GM10266 (cell line): ENCODE data around the gene RPL28.
"Not testable (repeated sequence)": the region's sequence is repeated elsewhere in the genome, so short reads cannot be mapped to it uniquely, and the experiment has no call there.

Experiments
- DNase-seq: peaks from one replicate; pipeline ENCODE4 v3.0.0; 2012; ENCODE audit errors: extremely low spot score
- TF ChIP-seq, protein P1 (sequence below): IDR thresholded peaks from 2 replicates; pipeline ENCODE4 v1.5.1; 2012; ENCODE audit warnings: mild to moderate bottlenecking, low read depth; ENCODE audit not compliant: control insufficient read depth, insufficient read depth; ENCODE audit errors: missing control alignments

RPL28 gene

DNA sequence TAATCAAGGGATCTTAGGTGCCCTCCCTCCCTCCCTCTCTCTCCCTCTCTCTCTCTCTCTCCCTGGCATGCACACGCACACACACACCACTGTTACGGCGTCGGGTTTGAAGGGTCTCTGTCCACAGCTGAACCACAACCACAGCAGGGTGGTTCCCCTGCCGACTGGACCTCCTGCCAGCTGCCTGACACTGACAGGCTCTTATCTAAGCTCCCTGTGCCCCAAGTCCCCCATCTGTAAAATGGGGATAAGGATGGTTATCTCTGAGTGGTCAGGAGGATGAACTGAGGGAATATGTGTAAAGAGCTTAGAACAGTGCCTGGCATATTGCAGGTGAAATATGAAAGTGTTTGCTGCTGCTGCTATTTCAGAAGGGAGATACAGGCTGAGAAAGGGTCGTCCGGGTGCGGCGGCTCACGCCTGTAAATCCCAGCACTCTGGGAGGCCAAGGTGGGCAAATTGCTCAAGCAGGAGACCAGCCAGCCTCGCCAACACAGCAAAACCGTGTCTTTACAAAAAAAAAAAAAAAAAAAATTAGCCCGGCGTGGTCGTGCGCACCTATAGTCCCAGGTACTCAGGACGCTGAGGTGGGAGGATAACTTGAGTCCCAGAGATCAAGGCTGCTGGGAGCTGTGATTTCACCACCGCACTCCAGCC is 58.2 kb downstream of the RPL28 start:
- TF ChIP-seq, protein P1, sequence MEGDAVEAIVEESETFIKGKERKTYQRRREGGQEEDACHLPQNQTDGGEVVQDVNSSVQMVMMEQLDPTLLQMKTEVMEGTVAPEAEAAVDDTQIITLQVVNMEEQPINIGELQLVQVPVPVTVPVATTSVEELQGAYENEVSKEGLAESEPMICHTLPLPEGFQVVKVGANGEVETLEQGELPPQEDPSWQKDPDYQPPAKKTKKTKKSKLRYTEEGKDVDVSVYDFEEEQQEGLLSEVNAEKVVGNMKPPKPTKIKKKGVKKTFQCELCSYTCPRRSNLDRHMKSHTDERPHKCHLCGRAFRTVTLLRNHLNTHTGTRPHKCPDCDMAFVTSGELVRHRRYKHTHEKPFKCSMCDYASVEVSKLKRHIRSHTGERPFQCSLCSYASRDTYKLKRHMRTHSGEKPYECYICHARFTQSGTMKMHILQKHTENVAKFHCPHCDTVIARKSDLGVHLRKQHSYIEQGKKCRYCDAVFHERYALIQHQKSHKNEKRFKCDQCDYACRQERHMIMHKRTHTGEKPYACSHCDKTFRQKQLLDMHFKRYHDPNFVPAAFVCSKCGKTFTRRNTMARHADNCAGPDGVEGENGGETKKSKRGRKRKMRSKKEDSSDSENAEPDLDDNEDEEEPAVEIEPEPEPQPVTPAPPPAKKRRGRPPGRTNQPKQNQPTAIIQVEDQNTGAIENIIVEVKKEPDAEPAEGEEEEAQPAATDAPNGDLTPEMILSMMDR: no peak
- no peak for DNase-seq

DNA sequence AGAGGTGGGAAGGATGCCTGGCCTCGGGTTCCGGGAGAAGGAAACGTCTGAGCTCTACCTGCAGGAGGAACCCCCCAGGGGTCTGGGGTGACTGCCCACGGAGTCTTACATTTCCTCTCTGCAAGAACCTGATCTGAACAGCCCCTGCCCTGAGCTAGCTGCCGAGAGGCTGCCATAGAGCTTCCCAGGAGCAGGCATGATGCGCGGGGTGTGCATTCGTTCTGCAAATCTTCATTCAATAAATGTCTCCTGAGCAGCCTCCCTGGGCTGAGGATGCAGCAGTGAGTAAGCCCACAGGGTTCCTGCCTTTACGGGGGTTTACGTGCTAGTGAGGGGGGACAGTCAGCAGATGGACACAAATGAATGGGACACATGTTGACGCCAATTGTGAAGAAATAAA is 58.9 kb downstream of the RPL28 start:
- TF ChIP-seq, protein P1: no peak
- DNase-seq: no peak

DNA sequence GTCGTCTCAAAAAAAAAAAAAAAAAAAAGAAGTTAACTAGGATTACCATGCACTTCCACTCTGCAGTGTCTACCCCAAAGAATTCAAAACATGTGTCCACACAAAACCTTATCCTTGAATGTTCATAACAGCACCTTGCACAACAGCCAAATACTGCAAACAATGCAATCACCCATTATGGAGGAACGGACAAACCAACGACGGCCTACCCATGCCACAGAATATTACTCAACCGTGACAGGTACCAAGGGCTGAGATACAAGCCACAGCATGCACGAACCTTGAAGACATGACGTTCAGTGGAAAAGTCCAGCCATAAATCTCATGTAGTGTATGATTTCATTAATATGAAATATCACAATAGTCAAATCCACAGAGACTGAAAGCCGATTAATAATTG is 60.3 kb downstream of the RPL28 start:
- no peak for DNase-seq
- TF ChIP-seq, protein P1: no peak

DNA sequence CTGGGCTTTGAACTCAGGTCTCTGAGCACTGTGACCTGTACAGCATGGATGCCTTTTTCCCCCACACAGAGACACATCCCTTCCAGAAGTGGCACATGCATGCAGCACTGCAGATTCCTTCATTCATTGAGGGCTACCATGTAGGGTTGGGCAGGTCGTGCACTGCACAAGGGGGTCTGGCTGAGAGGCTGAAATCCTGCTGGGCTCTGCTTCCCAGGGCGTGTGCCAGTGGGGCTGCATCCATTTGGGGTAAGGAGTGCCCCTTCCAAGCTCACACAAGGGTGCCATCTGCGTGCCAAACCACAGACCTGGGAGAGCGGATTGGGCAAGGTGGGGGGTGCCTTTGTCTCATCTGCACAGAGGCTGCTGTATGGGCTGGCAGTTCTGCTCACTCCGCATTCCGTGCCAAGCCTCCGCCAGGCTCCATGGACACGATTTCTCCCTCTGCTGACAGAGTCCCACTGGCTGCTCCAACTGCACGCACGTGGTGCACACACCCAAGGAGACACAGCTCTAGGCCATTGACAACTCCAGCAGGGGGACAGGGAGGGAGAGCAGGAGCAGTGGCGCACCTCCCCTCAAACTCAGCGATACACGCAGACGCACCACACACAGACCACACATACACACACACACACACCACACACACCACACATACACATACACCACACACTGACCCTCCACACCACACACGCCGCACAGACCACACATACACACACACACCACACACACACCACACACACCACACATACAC is 61.9 kb downstream of the RPL28 start:
- DNase-seq: no peak
- TF ChIP-seq, protein P1: no peak

DNA sequence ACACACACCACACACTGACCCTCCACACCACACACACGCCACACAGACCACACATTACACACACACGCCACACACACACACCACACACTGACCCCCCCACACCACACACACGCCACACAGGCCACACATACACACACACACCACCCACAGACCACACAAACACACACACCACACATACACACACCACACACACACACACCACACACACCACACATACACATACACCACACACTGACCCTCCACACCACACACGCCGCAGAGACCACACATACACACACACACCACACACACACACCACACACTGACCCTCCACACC is 62.4 kb downstream of the RPL28 start:
- not testable (repeated sequence) for DNase-seq

DNA sequence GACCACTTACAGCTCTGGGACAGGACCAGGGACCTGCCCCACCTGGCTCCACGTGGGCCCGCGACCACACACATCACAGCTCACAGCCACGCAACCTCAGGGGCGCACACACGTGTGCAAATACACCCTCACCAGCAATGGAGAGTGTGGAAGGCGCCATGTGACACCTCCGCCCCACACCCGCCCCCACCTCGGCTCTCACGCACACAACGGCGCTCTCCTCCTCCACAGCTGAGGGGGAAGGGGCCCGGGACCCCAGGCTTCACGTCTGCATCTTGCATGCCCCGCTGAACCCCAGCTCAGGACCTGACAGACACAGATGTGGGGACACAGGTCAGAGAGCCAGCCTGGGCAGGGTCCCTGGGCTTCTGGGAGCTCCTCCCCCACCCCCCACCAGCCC is 63.7 kb downstream of the RPL28 start:
- DNase-seq: no peak
- TF ChIP-seq, protein P1: no peak

DNA sequence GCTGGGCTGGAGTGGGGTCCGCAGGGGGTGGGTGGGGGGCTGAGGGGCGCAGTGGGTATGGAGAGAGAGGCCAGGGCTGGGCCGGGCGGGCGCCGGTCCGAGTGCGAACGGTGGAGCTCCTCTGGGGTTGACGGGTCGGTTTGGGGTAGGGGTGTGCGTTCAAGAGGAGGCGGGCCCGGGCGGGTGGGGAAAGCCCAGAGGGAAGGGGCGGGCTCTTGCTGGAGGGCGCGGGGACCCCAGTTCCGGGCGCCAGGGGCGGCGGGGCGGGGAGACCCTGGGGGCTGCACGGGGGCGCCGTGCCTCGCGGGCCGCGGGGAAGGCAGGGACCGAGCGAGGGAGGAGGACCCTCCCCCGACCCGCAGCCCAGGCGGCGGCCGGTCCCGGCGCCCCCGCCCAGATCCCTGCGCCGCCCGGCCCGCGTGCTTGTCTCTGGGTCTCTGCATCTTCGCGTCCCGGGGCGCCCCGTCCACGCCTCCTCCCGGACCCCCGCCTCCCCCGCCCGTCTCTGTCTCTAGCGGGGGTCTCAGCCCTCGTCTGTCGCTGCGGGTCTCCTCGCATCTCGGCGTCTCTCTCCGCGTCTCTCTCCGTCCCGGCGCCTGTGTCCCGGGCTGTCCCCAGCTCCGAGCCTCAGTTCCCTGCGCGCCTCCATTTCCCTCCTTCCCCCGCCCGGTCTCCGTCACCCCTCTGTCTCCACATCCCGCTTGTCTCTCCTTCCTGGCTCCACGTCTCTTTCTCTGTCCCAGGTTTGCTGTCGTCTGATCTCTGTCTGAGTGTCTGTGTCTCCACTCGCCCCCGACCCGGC is 65.6 kb downstream of the RPL28 start:
- no peak for DNase-seq
- TF ChIP-seq, protein P1: no peak
